IPS-NIHi11 (cell line): Measurements from ENCODE around the gene SLC24A3.
"Not testable (repeated sequence)": the region's sequence is repeated elsewhere in the genome, so short reads cannot be mapped to it uniquely, and the experiment has no call there.

Experiments
- DNase-seq: peaks from one replicate; pipeline ENCODE4 v3.0.0; 2012; ENCODE audit warnings: mixed read lengths, low spot score

Gene SLC24A3

DNA sequence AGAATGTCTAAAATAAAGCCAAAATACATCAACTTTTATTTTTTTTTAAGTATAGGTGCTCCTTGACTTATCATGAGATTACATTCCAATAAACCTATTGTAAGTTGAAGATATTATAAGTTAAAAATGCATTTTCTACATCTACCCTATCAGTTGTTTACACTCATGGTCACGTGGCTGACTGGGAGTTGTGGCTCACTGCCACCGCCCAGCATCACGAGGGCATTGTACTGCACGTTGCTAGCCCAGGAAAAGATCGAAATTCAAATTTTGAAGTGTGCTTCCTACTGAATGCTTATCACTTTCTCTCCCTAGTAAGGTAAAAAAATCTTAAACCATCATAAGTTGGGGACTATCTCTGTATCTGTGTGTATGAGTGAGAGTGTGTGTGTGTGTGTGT lies 419.0 kb downstream of the SLC24A3 start:
- no peak for DNase-seq

DNA sequence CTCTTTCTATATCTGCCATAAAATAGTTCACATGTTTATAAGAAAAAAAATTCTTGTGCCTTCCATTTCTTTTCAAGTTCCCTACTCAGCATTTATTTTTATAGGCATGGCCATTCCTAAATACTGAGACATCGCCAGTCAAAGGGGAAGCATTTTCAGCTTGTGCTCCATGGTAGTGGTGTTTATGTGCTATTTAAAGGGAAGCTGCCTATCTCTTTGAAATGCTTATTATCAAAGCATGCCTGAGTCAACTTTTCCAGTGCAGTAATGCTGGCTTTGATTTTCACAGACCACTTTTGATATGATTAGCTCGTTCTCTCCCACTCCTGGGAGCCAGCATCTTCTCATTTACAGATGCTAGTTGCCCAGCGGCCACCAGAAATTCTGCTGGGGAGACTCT lies 421.5 kb downstream of the SLC24A3 start:
- DNase-seq = no peak

DNA sequence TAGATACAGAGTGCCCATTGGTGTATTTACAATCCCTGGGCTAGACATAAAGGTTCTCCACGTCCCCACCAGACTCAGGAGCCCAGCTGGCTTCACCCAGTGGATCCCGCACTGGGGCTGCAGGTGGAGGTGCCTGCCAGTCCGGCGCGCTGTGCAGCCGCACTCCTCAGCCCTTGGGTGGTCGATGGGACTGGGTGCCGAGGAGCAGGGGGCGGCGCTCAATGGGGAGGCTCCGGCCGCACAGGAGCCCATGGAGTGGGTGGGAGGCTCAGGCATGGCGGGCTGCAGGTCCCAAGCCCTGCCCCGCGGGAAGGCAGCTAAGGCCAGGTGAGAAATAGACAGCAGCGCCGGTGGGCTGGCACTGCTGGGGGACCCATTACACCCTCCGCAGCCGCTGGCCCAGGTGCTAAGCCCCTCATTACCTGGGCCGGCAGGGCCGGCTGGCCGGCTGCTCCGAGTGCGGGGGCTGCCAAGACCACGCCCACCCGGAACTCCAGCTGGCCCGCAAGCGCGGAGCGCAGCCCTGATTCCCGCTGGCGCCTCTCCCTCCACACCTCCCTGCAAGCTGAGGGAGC lies 427.1 kb downstream of the SLC24A3 start:
- DNase-seq = not testable (repeated sequence)

DNA sequence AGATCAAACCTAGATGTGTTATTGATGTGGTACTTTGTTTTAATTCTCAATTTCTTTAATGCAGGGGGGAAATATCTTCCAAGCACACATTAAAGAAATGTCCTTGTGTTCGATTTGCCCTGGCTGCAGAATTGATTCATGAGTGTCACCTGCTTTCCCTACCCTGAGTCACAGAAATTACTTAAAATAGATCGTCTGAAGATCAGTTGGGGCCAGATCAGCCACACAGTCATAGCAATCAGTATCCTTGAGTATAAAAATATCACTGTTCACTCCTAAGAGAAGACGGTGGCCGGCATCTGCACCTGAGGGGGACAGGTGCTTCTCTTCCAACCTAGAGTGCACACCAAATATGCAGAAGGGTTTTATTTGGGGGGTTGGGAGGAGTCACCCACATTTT lies 430.4 kb downstream of the SLC24A3 start:
- no peak for DNase-seq

DNA sequence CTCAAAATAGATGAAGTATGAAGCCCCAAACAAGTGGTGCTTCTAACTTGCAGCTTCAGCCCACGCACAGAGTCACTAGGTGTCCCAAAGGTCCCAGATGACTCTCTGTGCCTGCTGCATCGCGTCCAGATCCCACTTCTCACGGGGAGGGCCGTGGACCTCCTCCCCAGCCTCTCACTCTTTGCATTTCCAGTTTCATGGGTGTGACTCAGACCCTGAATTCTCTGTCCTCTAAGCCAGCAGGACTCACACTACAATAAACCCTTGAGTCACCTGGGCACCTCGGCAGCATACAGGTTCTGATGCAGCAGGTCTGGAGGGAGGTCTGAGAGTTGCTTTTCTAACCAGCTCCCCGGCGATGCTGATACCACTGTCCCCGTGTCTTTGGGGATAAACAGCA lies 431.6 kb downstream of the SLC24A3 start:
- no peak for DNase-seq

DNA sequence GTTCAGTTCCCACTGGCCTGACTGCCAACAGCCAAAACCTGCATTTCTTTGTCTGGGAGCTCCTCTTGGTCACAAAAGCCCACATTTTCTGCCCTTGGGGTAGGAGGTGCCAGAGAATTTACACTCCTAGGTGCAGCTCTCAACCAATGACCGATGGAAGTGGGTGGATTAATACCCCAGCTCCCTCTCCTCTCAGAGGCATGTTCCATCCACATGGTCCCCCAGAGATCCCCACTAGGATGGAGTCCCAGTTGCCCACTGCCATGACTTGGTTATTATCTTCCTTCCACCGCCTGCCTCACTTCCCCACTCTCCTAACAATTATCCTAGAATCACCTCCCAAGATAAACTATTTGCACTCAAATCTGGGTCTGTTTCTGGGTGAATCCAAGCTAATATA lies 434.5 kb downstream of the SLC24A3 start:
- no peak for DNase-seq

DNA sequence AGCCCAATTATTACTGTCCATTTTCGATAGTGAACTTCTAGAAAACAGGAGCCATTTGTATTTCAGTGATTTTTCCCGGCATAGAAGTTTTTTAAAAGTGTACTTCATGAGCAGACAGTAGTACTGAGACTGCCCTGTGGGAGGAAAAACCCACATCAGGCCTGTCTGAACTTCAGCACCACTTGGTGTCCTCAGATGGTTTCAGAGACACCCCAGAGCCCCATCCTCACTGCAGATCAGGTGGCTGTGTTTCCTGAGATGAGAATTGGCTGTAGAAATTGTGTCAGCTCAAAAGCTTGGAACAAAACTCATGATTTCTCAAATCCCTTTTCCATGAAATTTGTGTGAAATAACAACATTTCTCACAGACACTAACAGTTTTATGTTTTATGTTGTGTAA lies 435.6 kb downstream of the SLC24A3 start:
- DNase-seq = no peak

DNA sequence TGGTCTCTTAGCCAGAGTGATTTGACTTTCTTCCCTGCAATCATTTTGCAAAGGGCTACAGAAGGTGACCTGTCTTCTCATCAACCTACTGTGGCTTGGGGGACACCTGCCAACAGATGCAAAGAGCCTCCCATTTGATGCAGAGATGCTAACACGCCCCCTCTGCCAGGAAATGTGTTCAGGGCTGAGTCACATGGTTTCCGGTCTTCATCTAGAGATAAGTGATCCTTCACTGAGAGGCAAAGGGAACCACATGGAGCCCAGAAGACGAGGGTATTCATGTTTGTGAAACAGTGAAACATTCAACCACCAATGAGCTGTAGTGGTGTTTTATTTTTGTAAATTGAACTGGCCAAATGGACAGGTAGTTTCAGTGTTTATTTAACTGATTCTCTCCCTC lies 436.6 kb downstream of the SLC24A3 start:
- no peak for DNase-seq

DNA sequence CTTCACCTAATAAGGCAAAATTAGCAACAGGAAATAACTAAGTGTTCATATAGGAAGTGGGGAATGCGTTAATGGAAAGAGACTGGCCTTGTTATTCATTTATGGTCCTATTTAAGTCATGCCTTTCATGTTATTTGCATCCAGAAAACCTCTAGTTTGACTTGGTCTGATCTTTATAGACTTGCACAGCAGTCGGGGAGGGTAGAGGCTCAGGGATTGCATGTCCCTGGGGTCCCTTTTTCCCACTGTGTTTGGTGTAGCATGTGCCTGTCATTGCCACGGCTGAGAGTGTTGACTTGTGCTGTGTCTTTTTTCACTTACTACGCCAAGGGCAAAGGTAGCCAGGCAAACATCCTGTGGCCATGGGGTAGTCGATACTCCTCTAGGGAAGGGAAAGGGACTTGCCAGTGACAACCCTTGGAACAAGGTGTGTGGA lies 440.2 kb downstream of the SLC24A3 start:
- no peak for DNase-seq

DNA sequence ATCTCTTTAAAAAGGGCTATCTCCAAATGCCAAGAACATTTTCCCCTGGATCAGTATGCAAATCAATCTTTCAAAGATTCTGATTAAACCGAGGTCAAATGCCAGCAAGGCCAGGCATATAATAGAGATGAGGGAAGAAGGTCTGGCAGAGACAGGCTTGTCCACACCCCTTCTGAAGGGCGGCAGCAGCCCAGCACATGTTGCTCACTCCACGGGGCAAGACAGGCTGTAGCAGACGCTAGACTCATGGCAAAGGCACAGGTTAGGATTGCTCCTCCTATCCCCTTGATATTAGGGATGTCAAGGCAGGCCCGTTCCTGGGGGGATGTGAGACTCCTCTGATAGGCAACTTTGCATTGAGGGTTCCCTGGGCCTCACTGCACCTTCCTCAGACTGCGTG lies 440.9 kb downstream of the SLC24A3 start:
- no peak for DNase-seq

DNA sequence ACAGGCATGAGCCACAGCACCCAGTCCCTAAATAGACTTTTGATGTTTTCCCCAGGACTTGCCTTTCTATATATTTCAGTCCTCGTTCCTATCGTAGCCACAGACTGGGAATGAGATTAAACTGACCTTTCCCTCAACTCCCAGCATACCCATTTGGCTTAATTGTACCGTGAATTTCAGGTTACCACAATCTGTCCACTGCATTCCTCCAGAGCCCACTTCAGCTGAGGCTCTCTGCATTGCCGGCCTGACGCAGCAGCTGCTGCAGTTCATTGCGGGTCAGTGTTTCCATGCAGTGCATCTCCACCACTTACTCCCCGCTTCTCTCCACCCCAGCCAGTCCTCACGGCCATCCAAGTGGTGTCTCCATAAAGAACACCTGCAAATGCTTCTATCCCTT lies 442.5 kb downstream of the SLC24A3 start:
- no peak for DNase-seq

DNA sequence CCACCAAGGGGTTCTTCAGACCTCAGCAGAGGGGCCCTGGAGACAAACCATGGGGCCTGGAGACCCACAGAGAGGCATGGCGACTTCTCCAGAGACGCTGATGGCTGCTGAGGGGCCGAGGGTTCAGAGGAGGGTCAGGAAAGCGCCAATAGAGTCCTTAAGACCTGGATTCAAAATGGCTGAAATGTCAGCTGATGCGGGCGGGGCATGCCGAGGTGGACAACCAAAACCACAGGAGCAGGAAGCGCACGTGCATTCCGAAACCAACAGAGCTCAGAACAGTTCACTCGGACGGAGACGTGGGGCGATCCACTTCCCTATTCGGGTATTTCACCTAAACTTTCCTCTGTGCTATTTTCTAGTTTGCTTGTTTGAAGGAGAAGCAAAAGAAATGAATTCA lies 445.7 kb downstream of the SLC24A3 start:
- DNase-seq = no peak

DNA sequence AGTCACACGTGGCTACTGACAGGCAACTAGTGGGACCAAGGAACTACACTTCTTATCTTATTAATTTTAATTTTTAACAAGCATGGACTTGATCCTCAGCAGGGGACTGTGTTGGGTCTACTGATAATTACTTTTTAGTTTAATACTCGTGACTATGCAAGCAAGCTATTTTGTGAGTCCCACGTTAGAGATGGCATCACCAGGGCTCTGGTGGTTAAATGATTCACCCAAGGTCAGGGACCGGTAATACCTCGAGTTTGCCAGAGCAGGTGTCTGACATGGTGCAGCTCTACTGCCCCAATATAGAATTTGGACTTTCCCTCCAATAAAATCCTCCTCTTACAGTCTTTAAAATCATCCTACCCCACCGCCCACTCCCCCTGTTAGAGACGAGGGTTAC lies 447.0 kb downstream of the SLC24A3 start:
- no peak for DNase-seq

DNA sequence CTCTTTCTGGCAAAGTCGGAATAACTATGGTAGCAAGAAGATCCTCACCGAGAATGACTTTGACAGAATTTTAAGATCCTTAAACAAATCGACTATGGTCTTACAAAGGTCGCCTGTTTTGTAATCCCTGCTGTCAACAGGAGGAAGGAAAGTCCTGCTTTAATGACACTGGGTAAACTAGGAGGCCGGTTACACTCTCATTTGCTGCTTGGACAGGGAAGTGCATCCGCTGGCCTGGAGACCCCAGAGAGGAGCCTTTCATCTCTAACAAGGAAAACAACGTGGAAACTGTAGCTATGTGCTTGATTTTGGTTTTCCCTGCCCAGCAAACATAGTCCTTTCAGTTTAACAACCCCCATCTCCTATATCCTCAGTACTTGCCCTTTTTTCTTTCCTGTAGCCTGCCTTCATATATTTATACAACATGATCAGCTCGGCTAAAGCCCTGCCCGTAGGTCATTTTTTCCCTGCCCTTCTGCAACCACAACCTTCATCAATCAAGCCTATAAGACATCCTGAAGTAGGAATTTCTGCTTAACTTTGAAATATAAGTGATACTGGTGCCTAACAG lies 448.5 kb downstream of the SLC24A3 start:
- no peak for DNase-seq

DNA sequence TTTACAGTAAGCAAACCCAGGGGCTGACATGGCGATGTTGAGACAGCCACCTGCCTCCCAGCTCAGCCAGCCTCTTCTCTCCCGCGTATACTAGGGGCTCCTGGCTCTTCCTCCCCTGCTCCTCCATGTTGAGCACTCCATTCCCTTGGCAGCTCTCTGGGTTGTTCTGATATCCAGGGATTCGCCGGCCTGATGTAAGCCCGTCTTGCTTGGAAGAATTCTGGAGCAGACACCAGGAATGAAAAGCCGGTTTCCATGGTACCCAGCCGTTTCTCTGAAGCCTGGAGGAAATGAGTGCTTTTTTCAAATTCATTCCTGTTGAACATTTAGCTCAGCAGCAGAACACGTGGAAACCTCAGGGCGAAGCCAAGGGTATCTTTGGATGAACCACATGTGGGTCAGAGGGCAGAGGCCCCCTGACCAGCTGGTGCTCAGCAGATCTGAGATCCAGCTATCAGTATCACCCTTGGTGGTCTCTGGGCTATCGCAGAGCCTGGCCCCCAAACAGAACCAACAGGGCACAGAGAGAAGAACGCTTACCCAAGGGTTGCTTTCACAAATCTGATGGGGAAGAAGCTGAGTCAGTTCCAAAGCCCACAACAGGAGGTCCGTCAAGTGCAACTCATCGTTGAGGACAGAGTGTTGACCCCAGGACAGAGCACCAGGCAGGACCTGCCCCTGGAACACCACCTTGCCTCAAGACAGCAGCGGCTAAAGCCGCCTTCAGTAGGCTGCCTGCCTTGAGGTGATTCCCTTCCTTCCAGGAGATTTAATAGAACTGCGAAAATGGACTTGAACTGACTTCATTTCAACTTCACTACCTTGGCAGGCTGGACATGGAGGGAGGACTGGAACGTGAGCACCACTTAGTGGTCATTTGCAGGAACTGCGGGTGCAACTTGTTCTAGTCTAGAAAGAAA lies 449.5 kb downstream of the SLC24A3 start:
- DNase-seq = peak; percentile 63

DNA sequence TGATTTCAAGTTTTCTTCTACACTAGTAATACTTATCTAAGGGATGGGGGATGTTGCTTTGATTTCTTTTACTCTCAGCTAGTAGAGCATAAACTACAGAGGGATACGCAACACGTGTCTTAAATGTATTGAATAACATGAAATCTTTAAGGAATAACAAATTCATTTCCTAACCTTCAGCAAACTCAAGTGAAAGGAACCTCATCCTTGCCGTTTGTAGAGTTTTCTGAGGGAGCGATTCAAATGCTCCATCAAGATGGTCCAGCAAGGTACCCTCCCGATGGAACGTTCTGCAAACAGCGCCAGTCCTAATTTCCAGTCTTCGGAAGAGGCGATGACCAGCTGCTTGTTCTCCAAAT lies 450.2 kb downstream of the SLC24A3 start:
- DNase-seq = no peak

DNA sequence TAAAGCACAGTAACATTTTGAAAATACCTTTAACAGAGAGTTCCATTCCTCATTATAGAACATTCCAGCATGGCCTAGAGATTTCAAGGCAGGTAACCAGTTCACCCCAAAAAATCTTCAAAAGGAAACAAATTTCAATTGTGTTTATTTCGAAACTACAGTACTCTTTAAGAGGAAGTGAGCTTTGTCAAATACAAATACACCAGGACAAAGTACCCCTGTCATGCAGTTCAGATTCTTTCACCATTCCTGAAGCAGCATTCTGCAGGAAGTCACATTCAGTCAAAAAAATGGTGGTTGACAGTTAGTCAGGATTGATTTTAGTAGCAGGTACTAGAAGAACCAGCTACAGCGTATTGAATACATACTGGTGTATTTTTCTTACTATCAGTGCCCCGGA lies 456.0 kb downstream of the SLC24A3 start:
- no peak for DNase-seq

DNA sequence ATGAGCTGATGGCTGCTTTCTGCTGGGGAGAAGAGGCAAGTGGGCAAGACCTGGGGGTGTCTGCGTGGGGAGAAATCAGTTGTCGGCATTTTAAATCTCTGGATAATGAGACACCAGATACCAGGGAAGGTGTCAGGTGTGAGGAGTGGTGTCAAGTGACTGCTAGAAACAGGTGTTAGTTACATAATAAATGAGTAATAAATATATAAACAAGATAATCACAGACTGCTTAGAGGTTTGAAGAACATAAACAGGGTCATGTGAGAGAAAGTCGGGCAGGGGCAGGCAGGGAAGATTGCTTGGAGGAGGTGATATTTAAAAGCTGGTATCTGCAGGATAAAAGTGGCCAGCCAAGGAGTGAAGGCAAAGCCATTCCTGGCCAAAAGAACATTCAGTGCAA lies 458.4 kb downstream of the SLC24A3 start:
- DNase-seq = no peak

DNA sequence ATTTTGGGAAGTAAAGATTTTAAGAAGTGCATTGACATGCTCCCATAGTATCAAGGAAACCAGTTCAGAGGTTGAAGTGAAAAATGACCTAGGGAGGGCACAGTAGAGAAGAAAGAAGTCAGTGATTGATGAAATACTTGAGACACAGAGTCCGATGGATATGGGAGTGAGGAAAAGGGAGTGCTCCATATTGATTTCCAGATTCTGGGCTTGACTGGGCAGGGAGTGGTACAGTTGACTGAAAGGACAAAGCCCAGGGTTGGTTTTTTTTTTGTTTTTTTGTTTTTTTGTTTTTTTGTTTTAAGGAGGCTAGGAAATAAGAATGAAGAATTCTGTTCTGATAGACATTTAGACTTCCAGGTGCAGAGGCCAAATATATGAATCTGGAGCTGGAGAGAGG lies 458.9 kb downstream of the SLC24A3 start:
- DNase-seq = no peak

DNA sequence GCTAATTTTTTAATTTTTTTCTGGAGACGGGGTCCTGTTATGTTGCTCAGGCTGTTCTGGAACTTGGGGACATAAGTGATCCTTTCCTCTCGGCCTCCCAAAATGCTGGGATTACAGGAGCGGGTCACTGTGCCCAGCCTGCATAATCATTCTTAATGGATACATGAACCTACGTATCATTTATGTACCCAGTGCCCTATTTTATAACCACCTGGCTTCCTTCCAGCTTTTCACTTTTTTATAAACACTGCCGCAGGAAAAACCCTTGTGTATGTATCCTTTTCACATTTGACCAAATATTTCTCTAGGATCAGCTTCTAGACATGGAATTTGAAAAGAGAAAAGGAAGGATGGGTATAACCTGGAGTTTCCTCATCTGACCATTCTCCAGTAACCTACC lies 460.1 kb downstream of the SLC24A3 start:
- no peak for DNase-seq

DNA sequence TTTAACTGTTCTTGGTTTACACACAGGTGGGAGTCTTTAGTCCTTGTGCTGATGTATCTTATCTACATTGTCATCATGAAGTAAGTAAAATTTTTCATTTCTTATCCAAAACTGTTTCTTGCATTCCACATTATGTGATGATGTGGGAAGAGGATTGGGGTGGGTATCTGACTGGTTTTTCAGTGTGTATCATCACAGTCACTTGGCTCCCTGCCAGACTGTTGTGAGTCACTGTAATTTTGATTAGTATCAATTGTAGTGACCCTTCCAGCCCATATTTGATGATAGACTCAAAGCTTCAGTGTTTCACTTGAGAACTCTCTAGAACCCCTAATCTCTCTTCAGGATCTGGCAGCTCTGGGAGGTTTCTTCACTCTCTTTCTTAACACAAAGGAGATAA lies 461.1 kb downstream of the SLC24A3 start:
- no peak for DNase-seq

DNA sequence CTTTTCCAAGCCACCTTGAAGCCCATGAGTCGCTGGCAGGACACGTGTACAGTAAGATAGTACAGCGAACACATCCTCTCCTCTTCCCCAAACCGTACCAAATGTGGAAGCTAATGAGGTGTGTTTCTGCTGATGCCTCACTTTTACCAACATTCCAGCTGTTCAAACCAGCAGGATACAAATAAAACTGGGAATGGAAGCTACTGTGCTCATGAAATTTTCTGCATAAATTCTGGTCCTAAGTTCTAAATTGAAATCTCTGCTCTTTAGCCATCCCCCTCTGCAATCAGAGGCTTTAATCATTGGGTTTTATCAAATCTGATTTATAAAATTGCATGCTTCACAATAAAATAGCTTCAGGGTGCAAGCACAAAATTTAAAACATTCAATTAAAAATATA lies 463.8 kb downstream of the SLC24A3 start:
- DNase-seq = no peak

DNA sequence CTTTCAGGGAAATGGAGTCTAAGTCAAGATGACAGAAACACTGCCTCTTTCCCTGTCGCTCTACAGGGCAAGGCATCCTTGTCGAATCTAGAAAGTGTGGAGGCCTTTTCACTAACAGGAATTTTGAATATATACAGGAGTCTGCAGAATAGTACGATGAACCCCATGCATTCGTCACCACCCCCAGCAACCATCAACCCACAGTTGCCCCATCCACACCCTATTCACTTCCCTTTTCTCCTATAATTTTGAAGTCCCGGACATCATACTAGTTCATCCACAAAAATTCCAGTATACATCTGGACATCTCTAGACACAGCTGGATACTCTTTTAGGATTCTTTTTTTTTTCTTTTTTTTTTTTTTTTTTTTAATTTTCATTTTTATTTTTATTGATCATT lies 464.9 kb downstream of the SLC24A3 start:
- no peak for DNase-seq

DNA sequence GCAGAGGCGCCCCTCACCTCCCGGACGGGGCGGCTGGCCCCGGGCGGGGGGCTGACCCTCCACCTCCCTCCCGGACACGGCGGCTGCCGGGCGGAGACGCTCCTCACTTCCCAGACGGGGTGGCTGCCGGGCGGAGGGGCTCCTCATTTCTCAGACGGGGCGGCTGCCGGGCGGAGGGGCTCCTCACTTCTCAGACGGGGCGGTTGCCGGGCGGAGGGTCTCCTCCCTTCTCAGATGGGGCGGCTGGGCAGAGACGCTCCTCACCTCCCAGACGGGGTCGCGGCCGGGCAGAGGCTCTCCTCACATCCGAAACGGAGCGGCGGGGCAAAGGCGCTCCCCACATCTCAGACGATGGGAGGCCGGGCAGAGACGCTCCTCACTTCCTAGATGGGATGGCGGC lies 466.1 kb downstream of the SLC24A3 start:
- DNase-seq = not testable (repeated sequence)
